Liver (tissue), 2 donors: Measurements from ENCODE around the gene C4orf33.

Source experiments
- GABPA ChIP-seq, 2 donors: IDR thresholded peaks in 1 of 2; conservative IDR thresholded peaks in 1 of 2; 2 replicates each; pipeline ENCODE4 v1.6.1; 2016; ENCODE audit warnings: antibody characterized with exemption in 2 of 2, mild to moderate bottlenecking in 1 of 2, moderate library complexity in 1 of 2
- YY1 ChIP-seq: IDR thresholded peaks from 2 replicates; pipeline ENCODE4 v1.6.1; 2016; ENCODE audit warnings: antibody characterized with exemption, mild to moderate bottlenecking
- donor health status: healthy.

- no peak for TF ChIP-seq GABPA (IDR thresholded peaks at IDR 0.05 in 1 of 2, conservative IDR thresholded peaks at IDR 0.05 in 1 of 2)
- TF ChIP-seq YY1: no peak
Observed at GRCh38 chr4:129080129-129080528, 15.8 kb upstream of the C4orf33 start.
